ENCODE results near the gene KASH5. TPM values are rescaled to one million over a fixed set of nuclear protein-coding genes. Genes with fewer than 3 reads are reported as not detected.
A peak's percentile ranks its signal among the peaks of the same experiment; 100 is the strongest.

The KASH5 gene
- not detected in 2 replicates for total RNA-seq

DNA sequence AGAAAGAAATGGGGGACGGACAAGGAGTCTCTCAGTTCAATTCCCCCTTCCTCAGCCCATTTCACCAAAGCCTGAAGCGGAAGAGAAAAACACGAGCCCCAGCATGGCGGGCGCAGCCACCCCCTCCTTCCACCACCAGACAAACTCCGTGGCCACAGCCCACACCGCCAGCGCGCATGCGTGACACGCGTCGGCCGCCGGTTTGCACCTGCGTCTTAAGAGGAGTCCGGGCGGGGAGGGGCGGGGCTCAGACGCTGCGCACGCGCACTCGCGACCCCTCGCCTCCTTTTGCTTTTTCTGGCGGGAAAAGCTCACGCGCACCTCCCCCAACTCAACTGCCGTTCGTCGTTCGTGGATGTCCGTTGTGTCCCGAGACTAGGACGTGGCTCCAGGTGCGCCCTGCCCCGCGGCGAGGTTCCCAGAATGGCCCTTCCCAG, at the start of gene KASH5:
KASH5 (plus strand) TSS at position 314 of the 437 bp plus-strand sequence. CDS start 2,635 bp downstream, outside the sequence.
- DNase-seq (ENCODE audit: low read depth): peak; percentile 54

- DNase-seq (ENCODE audit: low read depth): peak; percentile 64
Observed at GRCh38 chr19:49338691-49339300, 49.3 kb upstream of the KASH5 start.

DNA sequence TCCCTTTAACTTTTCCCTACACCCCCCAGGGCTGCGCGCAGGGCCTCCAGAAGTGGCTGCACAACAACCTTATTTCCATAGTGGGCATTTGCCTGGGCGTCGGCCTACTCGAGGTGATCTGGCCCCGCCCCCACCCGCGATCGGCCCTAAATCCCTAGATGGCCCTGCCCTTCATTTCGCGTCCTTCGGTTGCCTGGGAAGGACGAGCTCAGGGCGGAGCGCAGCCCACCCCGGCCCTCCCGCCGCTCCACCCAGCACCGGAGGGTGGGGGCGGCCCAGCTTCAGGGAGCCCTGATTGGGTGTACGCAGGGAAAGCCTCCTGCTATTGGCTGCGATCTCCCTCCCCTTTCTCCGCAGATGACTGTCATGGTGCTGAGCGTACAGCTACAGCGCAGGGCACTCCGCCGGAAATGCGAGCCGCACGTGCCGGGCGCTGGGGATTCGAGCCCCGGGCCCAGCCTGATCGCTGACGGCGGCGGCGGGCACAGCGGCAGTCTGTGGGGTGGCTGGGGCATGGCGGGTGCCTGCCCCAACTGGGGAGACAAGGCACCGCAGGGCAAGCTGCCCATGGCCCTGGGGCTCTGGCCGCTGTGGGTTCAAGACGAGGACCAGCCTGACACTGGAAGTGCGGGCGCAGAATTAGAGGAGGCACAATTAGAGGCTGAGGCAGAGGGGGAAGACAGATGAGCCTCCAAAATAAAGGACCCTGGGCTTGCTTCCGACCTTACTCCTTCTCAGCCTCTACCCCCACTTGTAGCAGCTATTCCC, 48.6 kb upstream of the KASH5 start:
- peak; percentile 86 for DNase-seq (ENCODE audit: low read depth)

- peak; percentile 25 for DNase-seq (ENCODE audit: low read depth)
Observed at GRCh38 chr19:49340069-49340864, 47.8 kb upstream of the KASH5 start.

- no peak for DNase-seq (ENCODE audit: low read depth)
Observed at GRCh38 chr19:49340865-49341718, 47.0 kb upstream of the KASH5 start.

- DNase-seq (ENCODE audit: low read depth): no peak
Observed at GRCh38 chr19:49342291-49342721, 45.7 kb upstream of the KASH5 start.

DNA sequence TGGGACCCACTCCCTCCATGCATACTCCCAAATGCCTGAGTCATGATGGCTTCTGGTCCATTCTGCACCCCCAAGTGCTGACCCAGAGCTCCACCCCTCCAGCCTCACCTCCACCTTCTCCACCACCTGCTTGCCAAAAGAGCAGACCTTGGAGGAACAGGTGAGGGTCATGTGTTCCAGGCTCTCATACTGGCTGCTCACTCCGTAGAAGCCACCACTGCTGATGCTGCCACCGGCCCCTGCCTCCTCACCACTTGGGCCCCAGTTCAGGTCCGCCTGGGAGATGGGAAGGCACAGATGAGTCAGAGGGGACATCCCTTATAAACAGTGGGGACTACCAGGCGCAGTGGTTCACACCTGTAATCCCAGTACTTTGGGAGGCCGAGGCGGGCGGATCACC, 44.9 kb upstream of the KASH5 start:
- DNase-seq (ENCODE audit: low read depth): no peak

- DNase-seq (ENCODE audit: low read depth): no peak
Observed at GRCh38 chr19:49344505-49345423, 43.3 kb upstream of the KASH5 start.

DNA sequence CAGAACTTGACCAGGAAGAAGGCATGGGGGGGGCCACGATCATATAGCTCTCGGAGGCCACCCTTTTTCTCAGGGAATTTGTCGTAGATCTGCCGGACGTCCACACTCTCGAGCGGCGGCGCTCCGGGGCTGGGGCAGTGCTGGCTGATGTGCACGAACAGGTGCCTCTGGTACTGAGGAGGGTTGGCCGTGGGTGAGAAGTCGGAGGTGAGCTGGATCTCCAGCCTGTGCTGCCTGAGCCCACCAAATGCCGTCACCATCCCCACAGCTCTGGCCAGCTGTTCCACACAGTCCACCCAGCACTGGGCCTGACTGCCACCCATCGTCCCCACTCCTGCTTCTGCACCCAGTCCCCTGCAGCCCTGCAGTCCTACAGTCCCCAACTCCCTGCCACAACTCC, 40.9 kb upstream of the KASH5 start:
- no peak for DNase-seq (ENCODE audit: low read depth)

- DNase-seq (ENCODE audit: low read depth): peak; percentile 53
Observed at GRCh38 chr19:49347835-49348234, 40.2 kb upstream of the KASH5 start.

GRCh38 chr19:49348305-49349189, 39.5 kb upstream of the KASH5 start:
- no peak for DNase-seq (ENCODE audit: low read depth)

- no peak for DNase-seq (ENCODE audit: low read depth)
Observed at GRCh38 chr19:49349567-49349966, 38.5 kb upstream of the KASH5 start.

DNA sequence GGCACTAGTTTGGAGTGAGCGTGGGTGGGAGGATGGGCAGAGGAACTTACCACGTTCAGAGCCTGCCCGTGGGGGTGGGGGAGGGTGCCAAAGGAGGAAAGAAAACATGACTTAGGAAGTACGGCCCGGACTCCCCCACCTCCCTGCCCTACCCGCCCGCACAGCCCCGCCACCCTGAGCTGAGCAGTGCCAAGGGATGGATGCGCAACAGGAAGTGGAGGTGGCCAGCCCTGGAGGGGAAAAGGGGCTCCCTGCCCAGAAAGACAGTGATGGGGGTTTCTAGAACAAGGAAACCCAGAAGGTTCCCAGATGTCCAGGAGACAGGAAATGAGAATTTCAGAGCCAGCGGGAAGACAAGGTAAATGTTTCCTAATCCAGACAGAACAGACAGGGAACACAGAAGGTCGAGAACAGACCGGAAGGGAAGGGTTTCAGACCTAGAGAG, 32.1 kb upstream of the KASH5 start:
- DNase-seq (ENCODE audit: low read depth): no peak

DNA sequence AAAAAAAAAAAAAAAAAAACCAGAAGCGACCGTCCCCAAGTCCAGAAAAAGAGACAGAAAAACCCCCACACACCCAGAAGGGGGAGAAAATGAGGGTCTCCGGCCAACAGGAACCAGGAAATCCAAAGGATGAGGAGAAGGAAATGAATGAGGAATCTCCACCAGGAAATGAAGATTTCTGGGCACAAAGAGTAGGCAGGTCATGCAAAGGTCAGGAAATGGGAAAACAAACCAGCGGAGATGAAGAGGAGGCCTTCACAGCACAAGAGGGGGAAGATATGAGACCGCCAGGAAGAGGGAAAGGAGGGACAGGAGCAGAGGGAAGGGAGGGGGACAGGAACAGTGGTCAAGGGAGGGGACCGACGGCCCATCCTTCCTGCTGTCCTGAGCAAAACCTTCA, 31.7 kb upstream of the KASH5 start:
- no peak for DNase-seq (ENCODE audit: low read depth)

GRCh38 chr19:49357186-49357585, 30.9 kb upstream of the KASH5 start:
- no peak for DNase-seq (ENCODE audit: low read depth)

- DNase-seq (ENCODE audit: low read depth): no peak
Observed at GRCh38 chr19:49359851-49360820, 27.9 kb upstream of the KASH5 start.

DNA sequence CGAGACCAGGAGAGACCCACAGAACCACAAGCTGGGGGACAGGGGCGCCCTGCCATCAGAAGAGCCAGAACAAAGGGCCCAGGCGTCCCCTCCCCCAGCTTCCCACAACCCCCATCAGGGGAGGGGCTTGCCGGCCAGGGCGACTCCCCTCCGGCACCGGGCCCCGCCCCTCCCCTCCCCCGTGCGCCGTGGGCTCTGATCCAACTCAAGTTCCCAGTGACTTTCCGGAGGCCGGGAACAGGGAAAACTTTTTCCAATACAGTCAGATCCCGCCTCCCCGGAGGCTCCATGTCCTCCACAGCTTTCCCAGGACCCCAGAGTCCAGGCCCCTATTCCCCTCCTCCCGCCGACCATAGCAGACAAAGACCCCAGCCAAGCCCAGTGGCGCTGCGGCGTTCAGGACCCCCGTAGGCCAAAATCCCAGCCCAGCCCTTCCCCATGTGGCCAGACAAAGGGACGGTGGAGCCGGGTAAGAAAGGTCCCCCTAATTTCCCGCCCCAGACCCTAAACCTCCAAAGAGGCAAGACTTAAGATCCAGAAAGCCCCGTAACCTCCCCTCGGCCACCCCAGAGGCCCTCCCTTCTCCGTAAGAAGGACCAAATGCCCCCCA, 26.5 kb upstream of the KASH5 start:
- DNase-seq (ENCODE audit: low read depth): peak; percentile 56

Data from renal cortical epithelial cell (primary cell).